ENCODE measurements around the gene DNAAF8. TPM values are rescaled to one million over a fixed set of nuclear protein-coding genes. Genes with fewer than 3 reads are reported as not detected.
A peak's percentile ranks its signal among the peaks of the same experiment; 100 is the strongest.

DNAAF8 gene
- 1.8 TPM for polyA plus RNA-seq (2013, experiment 1 of 2; ENCODE audit: insufficient read length)
- 1.7 TPM for polyA plus RNA-seq (2013, experiment 2 of 2; ENCODE audit: insufficient read length)

- DNase-seq = peak; percentile 99
These were observed at the start of gene DNAAF8, which contains the start of gene ANKS3 for GRCh38 chr16:4734063-4734729. DNAAF8 (plus strand) TSS chr16:4734537; CDS start chr16:4736515, 1,978 bp downstream. ANKS3 (minus strand) TSS chr16:4734271; CDS start chr16:4730149, 4,122 bp downstream.

- DNase-seq = no peak
These were observed 49.6 kb upstream of the DNAAF8 start for GRCh38 chr16:4684763-4685162.

GRCh38 chr16:4685292-4685691 lies 49.0 kb upstream of the DNAAF8 start:
- DNase-seq = no peak

DNA sequence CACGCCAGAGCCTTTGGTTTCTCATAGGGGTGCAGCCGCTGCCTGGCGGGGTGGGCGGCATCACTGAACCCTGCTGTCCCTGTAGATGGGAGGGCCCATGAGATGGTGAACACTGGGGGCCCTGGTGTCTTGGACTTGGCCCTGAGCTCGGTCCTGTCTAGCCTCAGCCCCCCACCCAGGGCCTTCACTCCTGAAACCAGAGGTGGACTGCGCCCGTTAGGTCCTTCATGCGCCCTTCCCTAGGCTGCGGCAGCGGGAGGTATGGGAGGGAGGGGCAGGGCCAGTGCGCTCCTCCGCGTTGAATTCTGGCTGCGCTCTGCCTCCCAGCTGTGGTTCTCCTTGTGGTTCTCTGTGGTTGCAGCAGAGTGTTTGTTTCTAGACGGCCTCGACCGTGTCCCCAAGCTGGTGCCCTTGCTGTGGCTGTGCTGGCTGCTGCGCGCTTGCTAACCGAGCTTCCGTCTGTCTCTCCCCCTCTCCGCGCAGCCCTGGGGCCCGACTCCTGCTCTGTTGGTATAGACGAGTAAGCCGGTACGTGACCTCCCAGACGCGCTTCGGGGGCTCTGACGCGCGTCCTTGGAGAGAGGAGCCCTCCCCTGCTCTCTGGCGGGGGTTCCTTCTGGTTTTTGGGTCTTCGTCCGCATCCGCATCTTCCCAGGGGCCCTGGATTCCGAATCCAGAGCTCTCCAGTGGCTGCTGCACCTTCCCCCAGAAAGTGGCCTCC lies 48.4 kb upstream of the DNAAF8 start:
- DNase-seq = no peak

DNA sequence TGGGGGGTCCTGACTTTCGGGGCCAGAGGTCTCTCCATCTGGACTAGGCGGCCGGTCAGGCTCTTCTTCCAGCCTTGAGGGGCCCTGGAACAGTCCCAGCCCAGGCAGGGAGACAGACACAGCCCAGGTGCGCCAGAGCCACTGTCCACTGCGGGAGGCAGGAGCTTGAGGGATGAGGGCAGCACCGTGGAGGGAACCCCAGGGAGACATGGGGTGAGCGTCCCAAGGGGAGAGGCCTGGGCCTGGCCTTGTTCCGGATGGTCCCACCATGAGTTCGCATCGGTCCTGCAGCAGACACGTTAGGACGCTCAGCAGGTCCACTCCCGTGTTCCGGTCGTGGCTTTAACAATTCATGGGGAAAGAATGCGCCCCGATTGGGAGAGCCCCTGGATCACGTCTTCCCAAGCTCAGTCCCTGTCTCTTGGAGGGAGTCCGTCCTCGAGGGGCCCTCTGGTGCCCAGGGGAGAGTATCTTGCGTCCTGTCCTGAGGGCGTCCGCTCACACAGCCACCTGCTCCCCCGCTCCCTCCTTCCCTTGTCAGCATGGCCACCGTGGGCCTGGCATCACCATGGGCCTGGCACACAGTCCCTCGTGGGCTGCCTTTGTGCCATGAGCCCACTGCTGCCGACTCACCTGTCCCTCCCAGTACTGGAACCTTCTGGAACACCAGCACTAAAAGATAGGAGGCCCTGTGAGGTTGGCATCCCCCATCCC lies 47.7 kb upstream of the DNAAF8 start:
- no peak for DNase-seq

DNA sequence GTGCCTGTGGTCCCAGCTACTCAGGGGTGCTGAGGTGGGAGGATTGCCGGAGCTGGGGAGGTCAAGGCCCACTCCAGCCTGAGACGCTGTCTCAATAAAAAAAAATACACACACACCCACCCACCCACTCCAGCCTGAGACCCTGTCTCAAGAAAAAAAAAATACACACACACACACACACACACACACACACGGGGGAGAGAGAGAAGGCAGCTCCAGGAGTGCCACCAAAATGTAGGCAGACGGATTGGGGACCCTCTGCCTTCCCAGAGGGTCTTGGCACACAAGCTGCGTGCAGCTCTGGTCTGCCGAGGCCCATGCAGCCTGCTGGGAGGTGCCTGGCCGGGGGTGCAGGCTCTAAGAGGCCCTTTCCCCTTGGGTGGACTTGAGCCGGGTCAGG lies 46.9 kb upstream of the DNAAF8 start:
- no peak for DNase-seq

- DNase-seq = no peak
These were observed 46.2 kb upstream of the DNAAF8 start for GRCh38 chr16:4687946-4688673.

DNA sequence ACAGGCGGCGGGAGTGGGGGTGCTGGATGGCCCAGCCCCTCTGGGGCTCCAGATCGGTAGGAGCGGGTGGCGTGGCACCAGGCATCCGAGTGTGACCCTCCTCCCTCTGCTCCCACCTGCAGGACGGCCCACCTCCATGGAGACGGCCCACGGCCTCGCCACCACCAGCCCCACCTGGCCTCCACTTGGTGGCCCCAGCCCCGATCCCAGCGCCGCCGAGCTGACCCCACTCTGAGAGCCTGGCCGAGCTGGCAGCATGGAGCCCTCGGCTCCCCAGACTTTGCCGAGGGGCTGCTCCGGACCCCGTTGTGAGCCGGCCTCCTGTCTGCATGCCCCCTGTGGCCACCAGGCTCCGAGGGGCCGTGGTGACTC lies 45.7 kb upstream of the DNAAF8 start:
- no peak for DNase-seq

- no peak for DNase-seq
These were observed 45.2 kb upstream of the DNAAF8 start for GRCh38 chr16:4689091-4689671.

DNA sequence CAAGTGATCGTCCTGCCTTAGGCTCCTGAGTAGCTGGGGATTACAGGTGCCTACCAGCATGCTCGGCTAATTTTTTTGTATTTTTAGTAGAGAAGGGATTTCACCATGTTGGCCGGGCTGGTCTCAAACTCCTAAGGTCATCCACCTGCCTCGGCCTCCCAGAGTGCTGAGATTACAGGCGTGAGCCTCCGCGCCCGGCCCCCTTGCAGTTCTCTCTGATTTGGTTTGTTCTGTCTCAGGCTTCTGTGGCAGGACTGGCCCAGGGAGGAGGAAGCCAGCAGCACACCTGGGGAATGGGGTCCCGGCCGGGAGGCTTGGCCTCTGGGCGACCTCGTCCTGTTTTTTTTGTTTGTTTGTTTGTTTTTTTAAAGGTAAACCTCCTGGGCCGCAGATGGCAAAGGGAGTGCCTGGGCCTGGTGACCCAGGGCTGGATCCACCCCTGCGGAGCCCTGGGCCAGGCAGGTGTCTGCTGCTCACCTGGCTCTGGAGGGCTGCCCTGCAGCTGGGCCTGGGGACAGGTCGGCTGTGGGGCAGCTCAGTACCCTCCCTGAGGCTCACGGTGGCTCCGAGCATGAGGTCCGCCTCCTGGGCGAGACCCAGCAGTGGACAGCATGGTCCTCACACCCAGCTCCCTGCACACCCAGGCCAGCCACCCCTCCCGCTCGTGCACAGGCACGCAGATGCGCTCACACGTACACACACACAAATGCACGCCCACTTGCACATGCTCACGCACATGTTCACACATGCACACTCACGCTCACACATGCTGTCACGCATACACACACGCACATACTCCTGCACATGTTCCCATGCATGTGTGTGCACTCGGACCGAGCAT lies 44.3 kb upstream of the DNAAF8 start:
- no peak for DNase-seq

DNA sequence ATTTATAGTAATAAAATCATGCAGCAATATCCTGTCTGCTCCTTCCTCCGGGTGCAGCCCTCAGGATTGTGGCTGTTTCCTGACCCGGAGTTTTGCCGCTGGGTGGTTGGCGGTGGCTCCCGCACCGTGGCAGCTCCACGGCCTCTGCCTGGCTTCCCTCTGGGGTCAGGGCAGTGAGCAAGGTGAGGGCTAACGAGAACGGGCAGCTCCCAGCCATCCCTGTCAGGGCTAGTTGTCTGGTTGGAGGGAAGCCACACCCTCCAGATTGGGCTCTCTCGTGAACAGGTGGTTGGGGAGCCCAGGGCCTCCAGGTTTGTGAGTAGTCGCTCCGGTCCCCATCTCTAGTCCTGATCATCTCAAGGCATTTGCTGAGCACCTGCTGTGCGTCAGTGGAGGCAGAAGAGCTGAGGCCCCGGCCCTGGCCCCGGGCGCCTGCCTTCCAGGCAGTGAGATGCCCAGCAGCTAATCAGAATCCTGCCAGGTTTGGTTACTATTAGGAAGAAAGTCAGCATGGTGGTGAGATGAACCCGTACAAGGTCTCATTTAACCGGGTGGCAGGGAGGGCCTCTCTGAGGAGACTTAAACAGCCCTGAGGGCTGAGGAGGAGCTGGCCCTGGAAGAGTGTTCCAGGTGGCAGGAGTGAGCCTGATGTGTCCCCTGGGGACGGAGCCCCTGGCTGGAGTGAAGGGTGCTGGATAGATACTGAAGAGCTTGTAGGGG lies 43.2 kb upstream of the DNAAF8 start:
- DNase-seq = no peak

DNA sequence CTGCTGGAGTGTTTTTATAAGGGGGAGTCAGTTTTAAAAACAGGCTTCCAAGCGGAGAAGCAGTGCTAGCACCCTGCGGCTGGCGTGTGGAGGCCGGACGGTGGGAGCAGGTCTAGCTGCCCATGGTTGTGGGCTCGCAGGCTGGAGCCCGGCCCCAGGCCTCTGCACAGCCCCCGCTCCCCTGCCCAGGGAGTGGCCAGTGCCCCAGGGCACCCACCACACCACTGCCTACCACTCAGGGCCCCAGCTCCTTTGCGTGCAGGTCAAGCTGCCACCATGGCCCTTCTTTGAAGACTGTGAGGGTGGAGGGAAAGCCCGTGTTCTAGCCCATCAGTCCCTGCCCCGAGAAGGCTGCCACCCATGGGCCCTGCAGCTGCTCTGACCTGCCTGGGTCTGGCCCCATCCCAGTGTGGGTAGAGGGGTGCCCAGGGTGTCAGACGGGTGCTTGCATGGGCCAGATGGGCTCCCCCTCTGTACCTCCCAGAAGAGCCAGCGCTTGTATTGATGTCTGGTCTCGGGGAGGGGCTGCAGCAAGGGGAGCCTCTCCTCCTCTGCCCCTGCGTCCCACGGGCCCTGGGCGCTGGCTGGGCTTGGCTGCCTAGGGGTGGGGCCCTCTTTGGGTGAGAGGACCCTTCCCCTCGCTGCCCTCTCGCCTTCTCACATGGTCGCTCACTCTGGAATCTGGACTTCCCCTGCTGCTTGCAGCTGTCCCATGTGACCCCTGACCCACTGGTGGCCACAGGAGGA lies 42.5 kb upstream of the DNAAF8 start:
- DNase-seq = no peak

DNA sequence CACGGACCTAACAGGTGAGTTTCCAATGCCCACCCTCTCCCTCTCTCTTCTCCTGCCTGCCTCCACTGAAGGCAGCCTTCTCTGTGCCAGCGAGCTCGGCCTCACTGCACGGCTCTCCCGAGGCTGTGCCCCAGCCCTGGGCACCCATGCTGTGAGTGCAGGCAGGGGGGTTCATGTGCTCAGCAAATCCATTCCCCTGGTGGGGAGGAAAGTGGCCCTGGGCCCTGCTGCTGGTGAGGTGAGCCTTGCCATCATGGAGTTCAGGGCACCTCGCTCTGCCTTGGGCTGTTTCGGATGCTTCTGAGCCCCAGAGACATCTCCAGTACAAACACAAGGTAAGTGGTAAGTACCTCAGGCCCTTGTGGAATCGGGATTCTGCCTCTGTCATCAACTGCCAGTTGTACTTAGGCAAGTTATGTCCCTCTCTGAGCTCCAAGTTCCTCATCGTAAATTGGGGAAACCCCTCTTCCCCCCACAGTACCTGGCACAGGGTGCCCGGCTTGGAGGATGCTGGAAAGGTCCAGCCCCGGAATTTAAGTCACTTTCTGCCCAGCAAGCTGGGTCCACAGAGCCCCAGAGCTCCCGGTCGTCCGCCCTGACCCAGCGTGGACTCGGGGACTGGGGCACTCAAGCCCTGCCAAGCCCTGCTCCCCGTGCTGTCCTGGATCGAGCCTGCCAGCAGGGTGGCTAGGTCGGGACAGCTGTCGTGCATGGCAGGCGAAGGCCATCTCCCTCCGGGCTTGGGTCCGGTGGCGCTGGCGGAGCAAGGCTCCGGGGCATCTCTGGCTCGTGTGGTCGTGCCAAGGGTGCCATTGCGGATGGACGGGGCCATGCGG lies 41.7 kb upstream of the DNAAF8 start:
- no peak for DNase-seq

- peak; percentile 96 for DNase-seq
These were observed 40.9 kb upstream of the DNAAF8 start, which contains the start of gene NUDT16L1 for GRCh38 chr16:4693296-4693955. NUDT16L1 (plus strand) TSS chr16:4693562; CDS start chr16:4693727, 165 bp downstream.

DNA sequence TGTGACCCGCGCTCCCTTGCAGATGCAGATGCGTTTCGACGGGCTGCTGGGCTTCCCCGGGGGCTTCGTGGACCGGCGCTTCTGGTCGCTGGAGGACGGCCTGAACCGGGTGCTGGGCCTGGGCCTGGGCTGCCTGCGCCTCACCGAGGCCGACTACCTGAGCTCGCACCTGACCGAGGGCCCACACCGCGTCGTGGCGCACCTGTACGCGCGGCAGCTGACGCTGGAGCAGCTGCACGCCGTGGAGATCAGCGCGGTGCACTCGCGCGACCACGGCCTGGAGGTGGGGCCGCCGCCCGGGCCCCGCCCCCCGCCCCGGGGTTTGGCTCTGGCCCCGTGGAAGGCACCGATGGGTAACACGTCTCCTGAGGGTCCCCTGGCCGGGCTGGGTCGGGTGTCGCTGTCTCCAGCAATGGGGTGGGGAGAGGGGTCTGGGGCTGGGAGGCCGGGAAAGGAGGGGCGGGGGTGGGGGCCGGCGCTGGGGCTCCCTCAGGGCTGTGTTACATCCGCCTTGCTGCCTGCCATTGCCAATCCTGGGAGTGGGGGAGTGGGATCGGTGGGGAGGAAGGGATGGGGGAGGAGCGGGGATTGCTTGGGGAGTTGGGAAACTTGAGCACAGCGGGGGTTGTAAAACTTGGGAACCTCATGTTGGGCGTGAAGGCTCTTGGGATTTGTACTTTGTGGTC lies 40.2 kb upstream of the DNAAF8 start:
- peak; percentile 28 for DNase-seq

- no peak for DNase-seq
These were observed 39.5 kb upstream of the DNAAF8 start for GRCh38 chr16:4694642-4695451.
